HepG2 (cell line): ENCODE data around the gene ZFP90. TPM values are rescaled to one million over a fixed set of nuclear protein-coding genes. Genes with fewer than 3 reads are reported as not detected.
A peak's percentile ranks its signal among the peaks of the same experiment; 100 is the strongest.

Source experiments
- ATAD3A ChIP-seq: sonication (generic); formaldehyde crosslinking; IDR thresholded peaks from 2 replicates; pipeline ENCODE4 v1.4.0; 2020; ENCODE audit warnings: missing genetic modification reagents
- ATF5 ChIP-seq: sonication (generic); formaldehyde crosslinking; IDR thresholded peaks from 2 replicates; pipeline ENCODE4 v1.4.0; 2020; ENCODE audit warnings: mild to moderate bottlenecking, low read depth, missing genetic modification reagents
- BATF2 ChIP-seq: sonication (generic); formaldehyde crosslinking; IDR thresholded peaks from 2 replicates; pipeline ENCODE4 v1.8.0; 2022; ENCODE audit warnings: mild to moderate bottlenecking, missing genetic modification reagents, moderate library complexity
- CHD4 ChIP-seq: fragments of 200-600 bp; sonication (generic); IDR thresholded peaks from 2 replicates; pipeline ENCODE4 v1.7.0; 2017; ENCODE audit warnings: mild to moderate bottlenecking, low read length, borderline replicate concordance
- DMAP1 ChIP-seq: IDR thresholded peaks from 2 replicates; pipeline ENCODE4 v1.6.1; 2016
- E2F5 ChIP-seq: sonication (generic); formaldehyde crosslinking; conservative IDR thresholded peaks from 2 replicates; pipeline ENCODE4 v1.4.0; 2020; ENCODE audit warnings: missing genetic modification reagents
- HMG20A ChIP-seq: IDR thresholded peaks from 2 replicates; pipeline ENCODE4 v1.6.1; 2016; ENCODE audit warnings: borderline replicate concordance
- MEIS2 ChIP-seq: sonication (generic); formaldehyde crosslinking; IDR thresholded peaks from 2 replicates; pipeline ENCODE4 v1.9.0; 2021; ENCODE audit warnings: mild to moderate bottlenecking, missing genetic modification reagents
- NFKBIZ ChIP-seq: IDR thresholded peaks from 2 replicates; pipeline ENCODE4 v1.6.1; 2018; ENCODE audit warnings: missing genetic modification reagents, missing compliant biosample characterization
- REST ChIP-seq, 2 experiments: IDR thresholded peaks; 2 replicates each; pipeline ENCODE4 v1.6.1; 2011 to 2012; ENCODE audit warnings: low read length in 2 of 2, borderline replicate concordance in 1 of 2, low read depth in 1 of 2, mild to moderate bottlenecking in 1 of 2, moderate library complexity in 1 of 2
- SMC3 ChIP-seq: IDR thresholded peaks from 2 replicates; pipeline ENCODE4 v1.6.1; 2011; ENCODE audit warnings: low read length, improper control_type of control experiment
- SMYD3 ChIP-seq: sonication (generic); formaldehyde crosslinking; IDR thresholded peaks from 2 replicates; pipeline ENCODE4 v1.8.1; 2023; ENCODE audit warnings: mild to moderate bottlenecking, missing genetic modification reagents
- SRSF9 ChIP-seq: fragments of 200-400 bp; formaldehyde crosslinking; IDR thresholded peaks from 2 replicates; pipeline ENCODE4 v1.6.1; 2018; ENCODE audit warnings: borderline replicate concordance, mild to moderate bottlenecking, low read depth, low read length; ENCODE audit not compliant: insufficient read depth, poor library complexity, severe bottlenecking
- TGIF2 ChIP-seq: IDR thresholded peaks from 2 replicates; pipeline ENCODE4 v1.6.1; 2016; ENCODE audit warnings: control low read depth, missing compliant biosample characterization
- ZBTB37 ChIP-seq: sonication (generic); formaldehyde crosslinking; IDR thresholded peaks from 2 replicates; pipeline ENCODE4 v1.4.0; 2020; ENCODE audit warnings: mild to moderate bottlenecking, missing genetic modification reagents
- ZEB1 ChIP-seq: IDR thresholded peaks from 2 replicates; pipeline ENCODE4 v1.6.1; 2012; ENCODE audit warnings: mild to moderate bottlenecking, low read depth, inconsistent platforms; ENCODE audit not compliant: insufficient replicate concordance
- ZKSCAN5 ChIP-seq: sonication (generic); formaldehyde crosslinking; IDR thresholded peaks from 2 replicates; pipeline ENCODE4 v1.5.1; 2020; ENCODE audit warnings: mild to moderate bottlenecking, missing genetic modification reagents
- ZNF282 ChIP-seq: fragments of 450-650 bp; IDR thresholded peaks from 2 replicates; pipeline ENCODE4 v1.6.1; 2018; ENCODE audit not compliant: partially characterized antibody
- ZSCAN30 ChIP-seq: sonication (generic); formaldehyde crosslinking; IDR thresholded peaks from 2 replicates; pipeline ENCODE4 v1.5.0; 2020; ENCODE audit warnings: mild to moderate bottlenecking, missing genetic modification reagents
- polyA plus RNA-seq, 8 experiments: library from polyadenylated mRNA; depleted of rRNA in 3 of 8; stranded (reverse) in 7 of 8; unstranded in 1 of 8; fragments of >200 nt; fragmentation: Illumina TruSeq in 4 of 8; extraction: Trizol in 4 of 8; gene quantifications; 2 replicates each; pipeline versions ENCODE4 v1.2.1 to v1.2.3, GENCODE V29; 2011 to 2016; ENCODE audit warnings: low read depth in 4 of 8, missing spikeins in 1 of 8, mixed read lengths in 1 of 8; ENCODE audit not compliant: insufficient read depth in 1 of 8
- total RNA-seq, 5 experiments: library from RNA; depleted of rRNA; stranded (reverse); fragments of >200 nt; fragmentation: Illumina TruSeq; extraction: Trizol; gene quantifications; 2 replicates each; pipeline ENCODE4 v1.2.3, GENCODE V29; 2016; ENCODE audit warnings: low read depth in 1 of 5
- TF ChIP-seq, protein P1 (sequence below): sonication (generic); formaldehyde crosslinking; IDR thresholded peaks from 2 replicates; pipeline ENCODE4 v1.4.0; 2020; ENCODE audit warnings: missing genetic modification reagents, borderline replicate concordance

ZFP90 gene
- total and polyA plus RNA-seq, 2 of the 13 experiments (the other 11 are each of a cell fraction or from before 2014, with no cell fraction given): 17.6 to 18.9 TPM

- TF ChIP-seq SMC3 (peak; percentile 59), TGIF2 (CRISPR knock-in tag) (0 out of 2 replicates have a peak, but pooled peaks have one; percentile 18), SMYD3 (CRISPR knock-in tag) (no peak), DMAP1 (CRISPR knock-in tag) (0 out of 2 replicates have a peak, but pooled peaks have one; percentile 22), ZBTB37 (no peak), BATF2 (no peak), ATAD3A (CRISPR knock-in tag) (no peak), E2F5 (CRISPR knock-in tag) (no peak), ZNF282 (no peak), REST (IDR thresholded peaks at IDR 0.05; ENCODE audit: borderline replicate concordance in 1 of 2, low read depth in 1 of 2, low read length in 2 of 2) (no peak), ZKSCAN5 (CRISPR knock-in tag) (no peak), ATF5 (CRISPR knock-in tag) (no peak), SRSF9 (no peak), ZSCAN30 (CRISPR knock-in tag) (no peak), MEIS2 (CRISPR knock-in tag) (no peak), ZEB1 (peak; percentile 4), CHD4 (no peak), HMG20A (no peak), NFKBIZ (no peak)
- TF ChIP-seq, protein P1, sequence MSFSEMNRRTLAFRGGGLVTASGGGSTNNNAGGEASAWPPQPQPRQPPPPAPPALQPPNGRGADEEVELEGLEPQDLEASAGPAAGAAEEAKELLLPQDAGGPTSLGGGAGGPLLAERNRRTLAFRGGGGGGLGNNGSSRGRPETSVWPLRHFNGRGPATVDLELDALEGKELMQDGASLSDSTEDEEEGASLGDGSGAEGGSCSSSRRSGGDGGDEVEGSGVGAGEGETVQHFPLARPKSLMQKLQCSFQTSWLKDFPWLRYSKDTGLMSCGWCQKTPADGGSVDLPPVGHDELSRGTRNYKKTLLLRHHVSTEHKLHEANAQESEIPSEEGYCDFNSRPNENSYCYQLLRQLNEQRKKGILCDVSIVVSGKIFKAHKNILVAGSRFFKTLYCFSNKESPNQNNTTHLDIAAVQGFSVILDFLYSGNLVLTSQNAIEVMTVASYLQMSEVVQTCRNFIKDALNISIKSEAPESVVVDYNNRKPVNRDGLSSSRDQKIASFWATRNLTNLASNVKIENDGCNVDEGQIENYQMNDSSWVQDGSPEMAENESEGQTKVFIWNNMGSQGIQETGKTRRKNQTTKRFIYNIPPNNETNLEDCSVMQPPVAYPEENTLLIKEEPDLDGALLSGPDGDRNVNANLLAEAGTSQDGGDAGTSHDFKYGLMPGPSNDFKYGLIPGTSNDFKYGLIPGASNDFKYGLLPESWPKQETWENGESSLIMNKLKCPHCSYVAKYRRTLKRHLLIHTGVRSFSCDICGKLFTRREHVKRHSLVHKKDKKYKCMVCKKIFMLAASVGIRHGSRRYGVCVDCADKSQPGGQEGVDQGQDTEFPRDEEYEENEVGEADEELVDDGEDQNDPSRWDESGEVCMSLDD: no peak
Observed at GRCh38 chr16:68528686-68529379, 10.3 kb upstream of the ZFP90 start (continued).
